ENCODE results near the gene CENPS. TPM values are rescaled to one million over a fixed set of nuclear protein-coding genes. Genes with fewer than 3 reads are reported as not detected.

CENPS gene
- total and polyA plus RNA-seq, 9 of the 15 experiments (the other 6 are each of a cell fraction or from before 2014, with no cell fraction given), result 10.2 to 36.0 (median 26.0) TPM

DNA sequence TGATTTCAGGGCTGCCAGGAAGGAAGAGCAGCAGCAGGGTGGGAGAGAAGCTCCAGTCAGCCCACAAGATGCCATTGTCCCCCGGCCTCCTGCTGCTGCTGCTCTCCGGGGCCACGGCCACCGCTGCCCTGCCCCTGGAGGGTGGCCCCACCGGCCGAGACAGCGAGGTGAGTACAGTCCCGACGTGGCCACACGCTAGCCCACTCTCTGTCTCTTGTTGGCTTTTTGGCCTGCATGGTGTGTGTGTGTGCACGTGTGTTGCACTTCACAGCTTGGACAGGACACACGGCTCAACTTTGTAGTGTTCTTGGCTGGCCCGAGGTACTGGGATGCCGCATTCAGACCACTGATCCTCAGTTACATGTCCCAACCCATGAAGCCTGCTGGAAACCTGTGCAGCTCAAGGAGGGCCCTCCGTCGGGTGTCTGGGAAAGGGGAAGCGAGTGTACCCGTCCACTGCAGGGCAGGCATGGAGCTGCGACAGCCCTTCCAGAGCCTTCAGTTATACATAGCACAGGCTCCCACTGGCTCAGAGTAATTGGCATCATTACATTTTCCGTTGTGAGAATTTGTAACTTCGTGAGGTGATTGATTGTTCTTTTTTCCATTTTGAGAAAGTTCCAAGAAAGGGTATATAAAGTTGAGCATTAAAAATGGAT, 20.1 kb downstream of the CENPS start:
- ATAC-seq, result peak; percentile 59
- DNase-seq (ENCODE audit: extremely low read depth in 1 of 4, low spot score in 3 of 4), result no peak
- Histone ChIP-seq H3K9ac (ENCODE audit: insufficient read depth in 1 of 2, low read depth in 2 of 2, low read length in 2 of 2) (peak overlapping the region in 1 of 2 experiments; percentile 18; a peak in 1 of 4 replicates), H2AFZ (ENCODE audit: low read depth, low read length) (no peak overlapping the region), H3K9me1 (ENCODE audit: control insufficient read depth, insufficient read depth, low read length) (no peaks in the 10 kb centered on the region), H3K36me3 (ENCODE audit: control insufficient read depth, insufficient read depth, low read length) (no peaks in the 10 kb centered on the region; the same call in 2 of the 3 replicates), H3K4me1 (replicated peaks in 1 of 2; ENCODE audit: control insufficient read depth in 2 of 2, insufficient read depth in 2 of 2, low read length in 2 of 2) (peaks cover 0 to 7% of the 10 kb centered on the region in 2 experiments; a peak in 1 of 5 replicates), H3K79me2 (ENCODE audit: control insufficient read depth, insufficient read depth, low read length) (no peaks in the 10 kb centered on the region), H4K20me1 (replicated peaks; ENCODE audit: control insufficient read depth, insufficient read depth, low read length) (no peaks in the 10 kb centered on the region), H3K4me3 (no peak overlapping the region), H3K9me3 (replicated peaks; ENCODE audit: control insufficient read depth, insufficient read depth, low read depth, low read length) (no peaks in the 10 kb centered on the region; the same call in 1 of the 2 replicates), H3K27ac (ENCODE audit: extremely low read depth, low read depth, low read length) (no peak overlapping the region), H3K4me2 (ENCODE audit: insufficient read depth, low read length) (no peak overlapping the region), H3K27me3 (ENCODE audit: control insufficient read depth in 2 of 2, insufficient read depth in 2 of 2, low read length in 2 of 2) (no peaks in the 10 kb centered on the region)
- ChIA-PET POLR2A (interaction anchor here (0.6 to 2.9 kb wide), 5 partner anchors 12 to 1347 kb away, joined by 3 to 9 read pairs (median 3); partner anchors contain the start of gene PGD), CTCF (ENCODE audit: low intra/inter-chr PET ratio) (no interaction called here)
- intact Hi-C loops (cut with micrococcal nuclease), result no loop called here
- in situ Hi-C loops (cut with MboI), result no loop called here
- FAIRE-seq, result no peak
- TF ChIP-seq RHOXF2B (CRISPR knock-in tag; conservative IDR thresholded peaks at IDR 0.05) (no peak), DDX20 (tag; IDR thresholded peaks at IDR 0.05; ENCODE audit: low read depth) (no peak), MYBL2 (IDR thresholded peaks at IDR 0.05; ENCODE audit: low read depth) (no peak), MYBL2 (CRISPR knock-in tag; IDR thresholded peaks at IDR 0.05; ENCODE audit: borderline replicate concordance) (no peak), TARDBP (IDR thresholded peaks at IDR 0.05) (no peak), ZNF780A (CRISPR knock-in tag; IDR thresholded peaks at IDR 0.05) (no peak), E2F5 (CRISPR knock-in tag; IDR thresholded peaks at IDR 0.05) (no peak), POLR2G (IDR thresholded peaks at IDR 0.05; ENCODE audit: low read depth, low read length) (peak; percentile 70), BACH1 (tag; IDR thresholded peaks at IDR 0.05) (no peak), BDP1 (IDR thresholded peaks at IDR 0.05; ENCODE audit: insufficient read depth, insufficient read length) (no peak), ARNT (IDR thresholded peaks at IDR 0.05) (no peak), ZEB2 (IDR thresholded peaks at IDR 0.05) (no peak), ETS2 (tag; IDR thresholded peaks at IDR 0.05; ENCODE audit: borderline replicate concordance, poor library complexity, severe bottlenecking) (no peak), ZNF512 (tag; IDR thresholded peaks at IDR 0.05) (no peak)
- TF ChIP-seq, protein P1, sequence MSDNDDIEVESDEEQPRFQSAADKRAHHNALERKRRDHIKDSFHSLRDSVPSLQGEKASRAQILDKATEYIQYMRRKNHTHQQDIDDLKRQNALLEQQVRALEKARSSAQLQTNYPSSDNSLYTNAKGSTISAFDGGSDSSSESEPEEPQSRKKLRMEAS (CRISPR knock-in tag; IDR thresholded peaks at IDR 0.05), result 0 out of 2 replicates have a peak, but pooled peaks have one; percentile 15
- TF ChIP-seq, protein P2, sequence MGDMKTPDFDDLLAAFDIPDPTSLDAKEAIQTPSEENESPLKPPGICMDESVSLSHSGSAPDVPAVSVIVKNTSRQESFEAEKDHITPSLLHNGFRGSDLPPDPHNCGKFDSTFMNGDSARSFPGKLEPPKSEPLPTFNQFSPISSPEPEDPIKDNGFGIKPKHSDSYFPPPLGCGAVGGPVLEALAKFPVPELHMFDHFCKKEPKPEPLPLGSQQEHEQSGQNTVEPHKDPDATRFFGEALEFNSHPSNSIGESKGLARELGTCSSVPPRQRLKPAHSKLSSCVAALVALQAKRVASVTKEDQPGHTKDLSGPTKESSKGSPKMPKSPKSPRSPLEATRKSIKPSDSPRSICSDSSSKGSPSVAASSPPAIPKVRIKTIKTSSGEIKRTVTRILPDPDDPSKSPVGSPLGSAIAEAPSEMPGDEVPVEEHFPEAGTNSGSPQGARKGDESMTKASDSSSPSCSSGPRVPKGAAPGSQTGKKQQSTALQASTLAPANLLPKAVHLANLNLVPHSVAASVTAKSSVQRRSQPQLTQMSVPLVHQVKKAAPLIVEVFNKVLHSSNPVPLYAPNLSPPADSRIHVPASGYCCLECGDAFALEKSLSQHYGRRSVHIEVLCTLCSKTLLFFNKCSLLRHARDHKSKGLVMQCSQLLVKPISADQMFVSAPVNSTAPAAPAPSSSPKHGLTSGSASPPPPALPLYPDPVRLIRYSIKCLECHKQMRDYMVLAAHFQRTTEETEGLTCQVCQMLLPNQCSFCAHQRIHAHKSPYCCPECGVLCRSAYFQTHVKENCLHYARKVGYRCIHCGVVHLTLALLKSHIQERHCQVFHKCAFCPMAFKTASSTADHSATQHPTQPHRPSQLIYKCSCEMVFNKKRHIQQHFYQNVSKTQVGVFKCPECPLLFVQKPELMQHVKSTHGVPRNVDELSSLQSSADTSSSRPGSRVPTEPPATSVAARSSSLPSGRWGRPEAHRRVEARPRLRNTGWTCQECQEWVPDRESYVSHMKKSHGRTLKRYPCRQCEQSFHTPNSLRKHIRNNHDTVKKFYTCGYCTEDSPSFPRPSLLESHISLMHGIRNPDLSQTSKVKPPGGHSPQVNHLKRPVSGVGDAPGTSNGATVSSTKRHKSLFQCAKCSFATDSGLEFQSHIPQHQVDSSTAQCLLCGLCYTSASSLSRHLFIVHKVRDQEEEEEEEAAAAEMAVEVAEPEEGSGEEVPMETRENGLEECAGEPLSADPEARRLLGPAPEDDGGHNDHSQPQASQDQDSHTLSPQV (IDR thresholded peaks at IDR 0.05), result no peak
- BruUV-seq (replicated peaks), result no TSS peak
- 63% methylated on average over 21 of the region's 21 CpGs for WGBS (ENCODE audit: insufficient coverage, low coverage, missing lambda C conversion rate)

Measured in K562 (cell line).